ENCODE measurements around the gene CXCL1. TPM values are rescaled to one million over a fixed set of nuclear protein-coding genes. Genes with fewer than 3 reads are reported as not detected.

CXCL1 gene
- total RNA-seq, 1 donor from 2014 or later: not detected

GRCh38 chr4:73859614-73860088, 9.5 kb upstream of the CXCL1 start:
- CTCF ChIA-PET: no interaction called here
- Mint-ChIP-seq H3K36me3 (ENCODE audit: low read depth) (no peaks in the 10 kb centered on the region), H3K4me3 (no peak overlapping the region), H3K4me1 (no peaks in the 10 kb centered on the region), H3K9me3 (no peaks in the 10 kb centered on the region), H3K27ac (no peak overlapping the region), H3K27me3 (peaks cover 5% of the 10 kb centered on the region)
- intact Hi-C loops (cut with micrococcal nuclease): no loop called here
- TF ChIP-seq CTCF (IDR thresholded peaks at IDR 0.05): no peak
- POLR2A ChIA-PET: no interaction called here
- DNase-seq (no peak), ATAC-seq (ENCODE audit: low read depth) (no peak)

- TF ChIP-seq CTCF (IDR thresholded peaks at IDR 0.05): no peak
- intact Hi-C loops (cut with micrococcal nuclease): no loop called here
- Mint-ChIP-seq H3K36me3 (ENCODE audit: low read depth) (no peaks in the 10 kb centered on the region), H3K27me3 (peaks cover 3% of the 10 kb centered on the region), H3K4me3 (no peak overlapping the region), H3K27ac (no peak overlapping the region), H3K9me3 (no peaks in the 10 kb centered on the region), H3K4me1 (no peaks in the 10 kb centered on the region)
- ATAC-seq (ENCODE audit: low read depth): no peak
- ChIA-PET CTCF (no interaction called here), POLR2A (no interaction called here)
- DNase-seq: no peak
Observed at GRCh38 chr4:73860181-73860580, 9.0 kb upstream of the CXCL1 start.

- Mint-ChIP-seq H3K4me1 (no peaks in the 10 kb centered on the region), H3K27ac (no peak overlapping the region), H3K9me3 (no peaks in the 10 kb centered on the region), H3K27me3 (peaks cover 3% of the 10 kb centered on the region), H3K36me3 (ENCODE audit: low read depth) (no peaks in the 10 kb centered on the region), H3K4me3 (no peak overlapping the region)
- POLR2A ChIA-PET: no interaction called here
- TF ChIP-seq CTCF (IDR thresholded peaks at IDR 0.05): no peak
- intact Hi-C loops (cut with micrococcal nuclease): no loop called here
- CTCF ChIA-PET: no interaction called here
- ATAC-seq (ENCODE audit: low read depth) (no peak), DNase-seq (no peak)
Observed at GRCh38 chr4:73860917-73861316, 8.3 kb upstream of the CXCL1 start.

GRCh38 chr4:73862322-73862721, 6.9 kb upstream of the CXCL1 start:
- intact Hi-C loops (cut with micrococcal nuclease): no loop called here

GRCh38 chr4:73864365-73864764, 4.8 kb upstream of the CXCL1 start:
- CTCF ChIA-PET: no interaction called here

More at GRCh38 chr4:73862322-73862721, 6.9 kb upstream of the CXCL1 start:
- peaks cover 3% of the 10 kb centered on the region for H3K27me3 Mint-ChIP-seq
- POLR2A ChIA-PET: no interaction called here
- no peak for TF ChIP-seq CTCF (IDR thresholded peaks at IDR 0.05)
- no peak for ATAC-seq (ENCODE audit: low read depth)
- no peak for DNase-seq
- no peaks in the 10 kb centered on the region for H3K36me3 Mint-ChIP-seq (ENCODE audit: low read depth)
- CTCF ChIA-PET: no interaction called here
- no peak overlapping the region for H3K27ac Mint-ChIP-seq
- H3K4me3 Mint-ChIP-seq: no peak overlapping the region
- H3K4me1 Mint-ChIP-seq: no peaks in the 10 kb centered on the region
- no peaks in the 10 kb centered on the region for H3K9me3 Mint-ChIP-seq

More at GRCh38 chr4:73864365-73864764, 4.8 kb upstream of the CXCL1 start:
- peaks cover 16% of the 10 kb centered on the region for H3K27me3 Mint-ChIP-seq
- DNase-seq (no peak), ATAC-seq (ENCODE audit: low read depth) (no peak)
- H3K9me3 Mint-ChIP-seq: no peaks in the 10 kb centered on the region
- no peaks in the 10 kb centered on the region for H3K36me3 Mint-ChIP-seq (ENCODE audit: low read depth)
- H3K27ac Mint-ChIP-seq: no peak overlapping the region
- TF ChIP-seq CTCF (IDR thresholded peaks at IDR 0.05): no peak
- POLR2A ChIA-PET: no interaction called here
- H3K4me1 Mint-ChIP-seq: peaks cover 3% of the 10 kb centered on the region
- no peak overlapping the region for H3K4me3 Mint-ChIP-seq
- intact Hi-C loops (cut with micrococcal nuclease): no loop called here

Data from activated B cell treated with CpG ODN at 0.5 μM for 24 hours (primary cell).